Neural cell (in vitro differentiated cells): Measurements from ENCODE around the gene PPP6R1.

ENCODE experiments used
- EP300 ChIP-seq: fragments of 450-650 bp; conservative IDR thresholded peaks from 2 replicates; pipeline ENCODE4 v1.6.1; 2014; ENCODE audit warnings: antibody characterized with exemption, mild to moderate bottlenecking, moderate library complexity; ENCODE audit not compliant: poor library complexity, severe bottlenecking
- TF ChIP-seq, protein P1 (sequence below): IDR thresholded peaks from 2 replicates; pipeline ENCODE4 v1.6.1; 2012; ENCODE audit warnings: borderline replicate concordance

DNA sequence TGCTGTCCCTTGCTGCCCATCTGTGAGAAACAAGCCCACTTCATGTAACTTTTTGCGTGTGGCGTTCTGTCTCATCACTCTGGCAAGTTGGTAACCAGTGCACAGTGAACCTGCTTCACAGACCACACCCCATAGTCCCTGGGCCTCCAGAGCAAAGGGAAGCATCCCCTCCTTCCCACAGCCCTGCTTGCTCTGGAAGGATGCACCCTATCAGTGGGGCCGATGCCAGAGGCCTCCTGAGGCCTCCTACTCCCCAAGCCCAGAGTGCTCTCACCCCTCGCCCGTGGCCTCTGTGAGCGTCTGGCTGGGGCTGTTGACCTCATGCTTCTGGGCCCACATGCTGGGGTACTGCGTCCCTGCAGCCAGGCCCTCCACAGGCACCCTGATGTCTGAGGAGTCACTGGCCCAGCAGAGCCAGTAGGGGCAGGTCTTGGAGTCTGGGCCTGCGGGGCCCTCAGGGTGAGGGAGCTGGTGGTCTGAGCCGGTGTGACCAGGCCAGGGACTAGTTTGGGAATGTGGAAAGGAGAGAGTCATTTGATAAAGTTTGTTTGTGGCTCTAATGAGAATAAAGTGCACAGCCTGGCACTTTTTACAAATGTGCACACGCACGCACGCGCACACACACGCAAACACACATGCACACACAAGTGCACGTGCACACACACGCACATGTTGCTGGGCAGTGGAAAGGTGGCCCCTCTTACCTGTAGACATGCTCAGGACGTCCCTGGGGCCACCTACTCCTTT is 35.4 kb downstream of the PPP6R1 start:
- TF ChIP-seq, protein P1, sequence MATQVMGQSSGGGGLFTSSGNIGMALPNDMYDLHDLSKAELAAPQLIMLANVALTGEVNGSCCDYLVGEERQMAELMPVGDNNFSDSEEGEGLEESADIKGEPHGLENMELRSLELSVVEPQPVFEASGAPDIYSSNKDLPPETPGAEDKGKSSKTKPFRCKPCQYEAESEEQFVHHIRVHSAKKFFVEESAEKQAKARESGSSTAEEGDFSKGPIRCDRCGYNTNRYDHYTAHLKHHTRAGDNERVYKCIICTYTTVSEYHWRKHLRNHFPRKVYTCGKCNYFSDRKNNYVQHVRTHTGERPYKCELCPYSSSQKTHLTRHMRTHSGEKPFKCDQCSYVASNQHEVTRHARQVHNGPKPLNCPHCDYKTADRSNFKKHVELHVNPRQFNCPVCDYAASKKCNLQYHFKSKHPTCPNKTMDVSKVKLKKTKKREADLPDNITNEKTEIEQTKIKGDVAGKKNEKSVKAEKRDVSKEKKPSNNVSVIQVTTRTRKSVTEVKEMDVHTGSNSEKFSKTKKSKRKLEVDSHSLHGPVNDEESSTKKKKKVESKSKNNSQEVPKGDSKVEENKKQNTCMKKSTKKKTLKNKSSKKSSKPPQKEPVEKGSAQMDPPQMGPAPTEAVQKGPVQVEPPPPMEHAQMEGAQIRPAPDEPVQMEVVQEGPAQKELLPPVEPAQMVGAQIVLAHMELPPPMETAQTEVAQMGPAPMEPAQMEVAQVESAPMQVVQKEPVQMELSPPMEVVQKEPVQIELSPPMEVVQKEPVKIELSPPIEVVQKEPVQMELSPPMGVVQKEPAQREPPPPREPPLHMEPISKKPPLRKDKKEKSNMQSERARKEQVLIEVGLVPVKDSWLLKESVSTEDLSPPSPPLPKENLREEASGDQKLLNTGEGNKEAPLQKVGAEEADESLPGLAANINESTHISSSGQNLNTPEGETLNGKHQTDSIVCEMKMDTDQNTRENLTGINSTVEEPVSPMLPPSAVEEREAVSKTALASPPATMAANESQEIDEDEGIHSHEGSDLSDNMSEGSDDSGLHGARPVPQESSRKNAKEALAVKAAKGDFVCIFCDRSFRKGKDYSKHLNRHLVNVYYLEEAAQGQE = no peak
- no peak for TF ChIP-seq EP300
